IMR-90 (cell line): ENCODE results near the gene ARF6. TPM values are rescaled to one million over a fixed set of nuclear protein-coding genes. Genes with fewer than 3 reads are reported as not detected.

Experiments used
- ATAC-seq: fragments of 200-7000 bp; cut with Tn5 transposase; 2 replicates; pipeline ENCODE4 v1.9.1; 2020; ENCODE audit warnings: low read depth, mild to moderate bottlenecking, moderate library complexity
- BruUV-seq: library from RNA; stranded (reverse); fragments of 400-500 nt; replicated peaks from 2 replicates; lab custom pipeline; 2021; lab: Mats Ljungman, UMichigan
- CTCF ChIA-PET: fragments of 300-600 bp; formaldehyde crosslinking; extraction: SDS; loops from one replicate; lab custom pipeline; 2021; ENCODE audit warnings: antibody characterized with exemption; lab: Yijun Ruan, JAX
- POLR2A ChIA-PET: fragments of 300-600 bp; sonication (Branson Sonifier 250); formaldehyde crosslinking; loops from one replicate; lab custom pipeline; 2022; ENCODE audit warnings: antibody characterized with exemption; ENCODE audit not compliant: unreplicated experiment; lab: Charles Lee
- DNase-seq: peaks from one replicate; pipeline ENCODE4 v3.0.0; 2013
- H2AFZ ChIP-seq: replicated peaks from 2 replicates; pipeline ENCODE3; 2013; ENCODE audit warnings: low read length, mild to moderate bottlenecking; ENCODE audit not compliant: poor library complexity
- H2AK5ac ChIP-seq: 2 replicates; pipeline ENCODE4 v1.6.1; 2013; ENCODE audit warnings: low read depth, low read length, inconsistent platforms
- H2AK9ac ChIP-seq: replicated peaks from 2 replicates; pipeline ENCODE3; 2013; ENCODE audit warnings: mild to moderate bottlenecking, low read depth, low read length, moderate library complexity; ENCODE audit not compliant: poor library complexity
- H2BK120ac ChIP-seq: 2 replicates; pipeline ENCODE4 v1.6.1; 2013; ENCODE audit warnings: low read depth, low read length, inconsistent platforms
- H2BK15ac ChIP-seq: 3 replicates; pipeline ENCODE4 v1.6.1; 2013; ENCODE audit warnings: low read depth, low read length, inconsistent platforms
- H2BK20ac ChIP-seq: 2 replicates; pipeline ENCODE4 v1.6.1; 2013; ENCODE audit warnings: low read depth, mild to moderate bottlenecking, inconsistent platforms, low read length, moderate library complexity
- H2BK5ac ChIP-seq: 2 replicates; pipeline ENCODE4 v1.6.1; 2013; ENCODE audit warnings: mild to moderate bottlenecking, low read depth, low read length, inconsistent platforms; ENCODE audit not compliant: poor library complexity, severe bottlenecking
- H3K14ac ChIP-seq: replicated peaks from 2 replicates; pipeline ENCODE4 v1.6.1; 2013; ENCODE audit warnings: low read depth, low read length, inconsistent platforms
- H3K18ac ChIP-seq: 2 replicates; pipeline ENCODE4 v1.6.1; 2013; ENCODE audit warnings: low read depth, low read length, control low read depth
- H3K23ac ChIP-seq: 2 replicates; pipeline ENCODE4 v1.6.1; 2013; ENCODE audit warnings: low read depth, low read length, inconsistent platforms
- H3K27ac ChIP-seq: 2 replicates; pipeline ENCODE4 v1.5.1; 2013; ENCODE audit warnings: mild to moderate bottlenecking, control low read depth, low read length; ENCODE audit not compliant: insufficient read depth
- H3K27me3 ChIP-seq: 2 replicates; pipeline ENCODE4 v1.6.1; 2013; ENCODE audit warnings: low read length; ENCODE audit not compliant: control insufficient read depth, insufficient read depth
- H3K36me3 ChIP-seq: 2 replicates; pipeline ENCODE4 v1.6.1; 2013; ENCODE audit warnings: low read length, mixed read lengths; ENCODE audit not compliant: control insufficient read depth, insufficient read depth
- H3K4ac ChIP-seq: 2 replicates; pipeline ENCODE4 v1.6.1; 2013; ENCODE audit warnings: low read depth, low read length, inconsistent platforms
- H3K4me1 ChIP-seq: 2 replicates; pipeline ENCODE4 v1.6.1; 2013; ENCODE audit warnings: low read length, mixed read lengths; ENCODE audit not compliant: control insufficient read depth, insufficient read depth
- H3K4me2 ChIP-seq: 2 replicates; pipeline ENCODE4 v1.6.1; 2013; ENCODE audit warnings: low read depth, mild to moderate bottlenecking, control low read depth, low read length, moderate library complexity
- H3K4me3 ChIP-seq: 2 replicates; pipeline ENCODE4 v1.5.1; 2013; ENCODE audit warnings: low read depth, mild to moderate bottlenecking, control low read depth, low read length, moderate library complexity; ENCODE audit not compliant: insufficient read depth
- H3K56ac ChIP-seq: 2 replicates; pipeline ENCODE4 v1.6.1; 2013; ENCODE audit warnings: low read length, inconsistent platforms; ENCODE audit not compliant: insufficient read depth; ENCODE audit errors: extremely low read depth
- H3K79me1 ChIP-seq, 2 experiments: 2 replicates each; pipeline ENCODE4 v1.6.1; 2013; ENCODE audit warnings: low read length in 2 of 2, inconsistent platforms in 1 of 2, low read depth in 1 of 2
- H3K9ac ChIP-seq: 2 replicates; pipeline ENCODE4 v1.6.1; 2013; ENCODE audit warnings: low read depth, low read length, control low read depth
- H3K9me1 ChIP-seq: 2 replicates; pipeline ENCODE4 v1.6.1; 2013; ENCODE audit warnings: low read length, inconsistent platforms; ENCODE audit not compliant: insufficient read depth
- H3K9me3 ChIP-seq: 2 replicates; pipeline ENCODE4 v1.6.1; 2013; ENCODE audit warnings: low read length; ENCODE audit not compliant: control insufficient read depth, insufficient read depth
- H4K20me1 ChIP-seq: 2 replicates; pipeline ENCODE4 v1.6.1; 2013; ENCODE audit warnings: low read length, inconsistent platforms; ENCODE audit not compliant: insufficient read depth
- H4K5ac ChIP-seq: 2 replicates; pipeline ENCODE4 v1.6.1; 2013; ENCODE audit warnings: mild to moderate bottlenecking, low read depth, low read length, control low read depth
- H4K8ac ChIP-seq, 2 experiments: 2 replicates each; pipeline ENCODE4 v1.6.1; 2013; ENCODE audit warnings: low read depth in 2 of 2, low read length in 2 of 2, control low read depth in 1 of 2, inconsistent platforms in 1 of 2
- H4K91ac ChIP-seq: 2 replicates; pipeline ENCODE4 v1.6.1; 2013; ENCODE audit warnings: low read depth, low read length, inconsistent platforms; ENCODE audit not compliant: insufficient read depth
- CHD1 ChIP-seq: IDR thresholded peaks from 2 replicates; pipeline ENCODE4 v1.6.1; 2012; ENCODE audit warnings: low read depth, low read length, improper control_type of control experiment
- MAFK ChIP-seq: IDR thresholded peaks from 2 replicates; pipeline ENCODE4 v1.6.1; 2012; ENCODE audit warnings: low read depth, low read length, improper control_type of control experiment
- MXI1 ChIP-seq: IDR thresholded peaks from 2 replicates; pipeline ENCODE4 v1.6.1; 2012; ENCODE audit warnings: low read depth, mild to moderate bottlenecking, low read length, moderate library complexity, borderline replicate concordance
- POLR2A ChIP-seq: IDR thresholded peaks from 2 replicates; pipeline ENCODE4 v1.6.1; 2012; ENCODE audit warnings: mild to moderate bottlenecking, low read depth, low read length
- RAD21 ChIP-seq: IDR thresholded peaks from 2 replicates; pipeline ENCODE4 v1.6.1; 2012; ENCODE audit warnings: low read length, improper control_type of control experiment
- RCOR1 ChIP-seq: IDR thresholded peaks from 2 replicates; pipeline ENCODE4 v1.6.1; 2012; ENCODE audit warnings: mild to moderate bottlenecking, low read length, improper control_type of control experiment; ENCODE audit not compliant: insufficient replicate concordance
- RFX5 ChIP-seq: IDR thresholded peaks from 2 replicates; pipeline ENCODE4 v1.8.0; 2012; ENCODE audit warnings: low read depth, mild to moderate bottlenecking, low read length, moderate library complexity
- SMC3 ChIP-seq: fragments of 150-350 bp; IDR thresholded peaks from 2 replicates; pipeline ENCODE4 v1.6.1; 2016; ENCODE audit warnings: low read depth, mild to moderate bottlenecking, antibody characterized with exemption, low read length, moderate library complexity
- WGBS, 2 experiments: methylation state at CpG; one replicate each; pipeline versions ENCODE4 v1.1.5 to v1.1.7; 2013; ENCODE audit warnings: missing lambda C conversion rate in 2 of 2; ENCODE audit not compliant: insufficient read length in 1 of 2; ENCODE audit errors: extremely low coverage in 2 of 2; 5-methylcytosine and 5-hydroxymethylcytosine counted together
- dilution Hi-C: fragments of 300-500 bp; cut with HindIII; formaldehyde crosslinking; loops from one replicate; pipeline ENCODE4 v1.14.3; 2018; ENCODE audit warnings: low sequenced_read_pairs; ENCODE audit not compliant: unreplicated experiment
- in situ Hi-C: fragments of 300-500 bp; cut with MboI; formaldehyde crosslinking; loops from 3 replicates; pipeline ENCODE4 v1.14.3; 2019; ENCODE audit warnings: low sequenced_read_pairs, inconsistent platforms, mixed read lengths
- intact Hi-C: fragments of 100-400 bp; cut with micrococcal nuclease; formaldehyde crosslinking; loops from 2 replicates; pipeline ENCODE4 v1.10.0; 2022
- polyA plus RNA-seq, 3 experiments: library from polyadenylated mRNA; depleted of rRNA; stranded (reverse); fragments of >200 nt; gene quantifications; 2 replicates each; pipeline ENCODE4 v1.2.3, GENCODE V29; 2012; ENCODE audit warnings: low replicate concordance in 1 of 3
- total RNA-seq: library from RNA; depleted of rRNA; stranded (reverse); fragments of >200 nt; gene quantifications from 2 replicates; pipeline ENCODE4 v1.2.3, GENCODE V29; 2012
- TF ChIP-seq, protein P1 (sequence below): conservative IDR thresholded peaks from 2 replicates; pipeline ENCODE4 v1.5.1; 2012; ENCODE audit warnings: mild to moderate bottlenecking, low read depth, low read length, improper control_type of control experiment
- TF ChIP-seq, protein P2 (sequence below): fragments of 150-350 bp; IDR thresholded peaks from 2 replicates; pipeline ENCODE4 v1.6.1; 2016; ENCODE audit warnings: low read depth, mild to moderate bottlenecking, low read length, moderate library complexity, borderline replicate concordance
- TF ChIP-seq, protein P3 (sequence below): fragments of 150-350 bp; IDR thresholded peaks from 2 replicates; pipeline ENCODE4 v1.6.1; 2017; ENCODE audit warnings: mild to moderate bottlenecking, antibody characterized with exemption, low read length, low read depth

Gene ARF6
- total and polyA plus RNA-seq, 2 of the 4 experiments (the other 2 are of a cell fraction), result 32.1 to 40.1 TPM

DNA sequence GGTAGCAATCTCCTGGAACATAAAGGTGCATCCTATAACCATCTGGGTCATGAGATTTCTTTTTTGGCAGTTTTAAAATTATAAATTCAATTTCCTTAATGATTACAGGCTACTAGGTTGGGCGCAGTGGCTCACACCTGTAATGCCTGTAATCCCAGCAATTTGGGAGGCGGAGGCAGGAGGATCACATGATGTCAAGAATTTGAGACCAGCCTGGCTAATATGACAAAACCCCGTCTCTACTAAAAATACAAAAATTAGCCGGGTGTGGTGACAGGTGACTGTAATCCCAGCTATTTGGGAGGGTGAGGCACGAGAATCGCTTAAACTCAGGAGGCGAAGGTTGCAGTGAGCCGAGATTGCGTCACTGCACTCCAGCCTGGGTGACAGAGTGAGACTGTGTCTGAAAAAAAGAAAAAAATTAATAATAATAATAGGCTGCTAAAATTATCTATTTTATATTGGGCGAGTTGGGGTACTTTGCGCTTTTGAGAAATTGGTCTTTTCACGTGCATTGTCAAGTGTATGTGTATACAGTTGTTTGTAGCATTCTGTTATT lies 17.2 kb upstream of the ARF6 start:
- Histone ChIP-seq H3K27ac (no peak overlapping the region), H3K79me1 (no peaks in the 10 kb centered on the region), H3K4ac (no peak overlapping the region), H2AK5ac (no peak overlapping the region), H3K27me3 (no peaks in the 10 kb centered on the region), H3K4me1 (no peaks in the 10 kb centered on the region), H2BK5ac (no peak overlapping the region), H3K56ac (no peak overlapping the region), H3K9ac (no peak overlapping the region), H3K18ac (no peak overlapping the region), H4K8ac (no peak overlapping the region), H4K20me1 (no peaks in the 10 kb centered on the region), H3K36me3 (no peaks in the 10 kb centered on the region), H2BK20ac (no peak overlapping the region), H3K14ac (no peak overlapping the region), H3K4me3 (no peak overlapping the region), H3K9me1 (0 out of 2 replicates have a peak, but pooled peaks cover 2% of the 10 kb centered on the region), H4K91ac (no peak overlapping the region), H3K4me2 (no peak overlapping the region), H2BK120ac (no peak overlapping the region), H4K5ac (no peak overlapping the region), H3K9me3 (no peaks in the 10 kb centered on the region), H2AFZ (no peak overlapping the region), H2AK9ac (no peak overlapping the region), H3K23ac (no peak overlapping the region), H2BK15ac (no peak overlapping the region)
- CTCF ChIA-PET, result interaction anchor here (1.0 kb wide), 2 partner anchors 10 to 13 kb away, joined by 3 read pairs; no protein-coding TSS in a partner anchor
- POLR2A ChIA-PET, result no interaction called here
- BruUV-seq, result no TSS peak
- DNase-seq, result no peak
- ATAC-seq, result no peak
- dilution Hi-C loops, result no loop called here
- in situ Hi-C loops, result no loop called here
- WGBS, 2 experiments, result no CpG with 5 or more reads among the region's 12 CpGs
- TF ChIP-seq RAD21 (no peak), MAFK (no peak), RFX5 (no peak), RCOR1 (no peak), MXI1 (no peak), CHD1 (no peak), POLR2A (no peak), SMC3 (no peak)
- TF ChIP-seq, protein P1, sequence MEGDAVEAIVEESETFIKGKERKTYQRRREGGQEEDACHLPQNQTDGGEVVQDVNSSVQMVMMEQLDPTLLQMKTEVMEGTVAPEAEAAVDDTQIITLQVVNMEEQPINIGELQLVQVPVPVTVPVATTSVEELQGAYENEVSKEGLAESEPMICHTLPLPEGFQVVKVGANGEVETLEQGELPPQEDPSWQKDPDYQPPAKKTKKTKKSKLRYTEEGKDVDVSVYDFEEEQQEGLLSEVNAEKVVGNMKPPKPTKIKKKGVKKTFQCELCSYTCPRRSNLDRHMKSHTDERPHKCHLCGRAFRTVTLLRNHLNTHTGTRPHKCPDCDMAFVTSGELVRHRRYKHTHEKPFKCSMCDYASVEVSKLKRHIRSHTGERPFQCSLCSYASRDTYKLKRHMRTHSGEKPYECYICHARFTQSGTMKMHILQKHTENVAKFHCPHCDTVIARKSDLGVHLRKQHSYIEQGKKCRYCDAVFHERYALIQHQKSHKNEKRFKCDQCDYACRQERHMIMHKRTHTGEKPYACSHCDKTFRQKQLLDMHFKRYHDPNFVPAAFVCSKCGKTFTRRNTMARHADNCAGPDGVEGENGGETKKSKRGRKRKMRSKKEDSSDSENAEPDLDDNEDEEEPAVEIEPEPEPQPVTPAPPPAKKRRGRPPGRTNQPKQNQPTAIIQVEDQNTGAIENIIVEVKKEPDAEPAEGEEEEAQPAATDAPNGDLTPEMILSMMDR, result no peak
- TF ChIP-seq, protein P2, sequence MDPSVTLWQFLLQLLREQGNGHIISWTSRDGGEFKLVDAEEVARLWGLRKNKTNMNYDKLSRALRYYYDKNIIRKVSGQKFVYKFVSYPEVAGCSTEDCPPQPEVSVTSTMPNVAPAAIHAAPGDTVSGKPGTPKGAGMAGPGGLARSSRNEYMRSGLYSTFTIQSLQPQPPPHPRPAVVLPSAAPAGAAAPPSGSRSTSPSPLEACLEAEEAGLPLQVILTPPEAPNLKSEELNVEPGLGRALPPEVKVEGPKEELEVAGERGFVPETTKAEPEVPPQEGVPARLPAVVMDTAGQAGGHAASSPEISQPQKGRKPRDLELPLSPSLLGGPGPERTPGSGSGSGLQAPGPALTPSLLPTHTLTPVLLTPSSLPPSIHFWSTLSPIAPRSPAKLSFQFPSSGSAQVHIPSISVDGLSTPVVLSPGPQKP, result no peak
- TF ChIP-seq, protein P3, sequence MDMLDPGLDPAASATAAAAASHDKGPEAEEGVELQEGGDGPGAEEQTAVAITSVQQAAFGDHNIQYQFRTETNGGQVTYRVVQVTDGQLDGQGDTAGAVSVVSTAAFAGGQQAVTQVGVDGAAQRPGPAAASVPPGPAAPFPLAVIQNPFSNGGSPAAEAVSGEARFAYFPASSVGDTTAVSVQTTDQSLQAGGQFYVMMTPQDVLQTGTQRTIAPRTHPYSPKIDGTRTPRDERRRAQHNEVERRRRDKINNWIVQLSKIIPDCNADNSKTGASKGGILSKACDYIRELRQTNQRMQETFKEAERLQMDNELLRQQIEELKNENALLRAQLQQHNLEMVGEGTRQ, result no peak
- intact Hi-C loops, result no loop called here
